Thyroid gland (tissue), 4 donors: ENCODE results near the gene PLXNA4. TPM values are rescaled to one million over a fixed set of nuclear protein-coding genes. Genes with fewer than 3 reads are reported as not detected.

Experiments used
- DNase-seq, 2 donors: peaks; one replicate each; pipeline ENCODE4 v3.0.0-alpha.2; 2019
- H3K27ac ChIP-seq, 3 donors: fragments of 200-600 bp; sonication (generic); 1 replicate in 2 of 3; 2 replicates in 1 of 3; pipeline ENCODE4 v1.5.1; 2016 to 2019; ENCODE audit warnings: mild to moderate bottlenecking in 1 of 3, moderate library complexity in 1 of 3
- H3K27me3 ChIP-seq: fragments of 200-600 bp; sonication (generic); one replicate; pipeline ENCODE4 v1.5.1; 2019
- H3K36me3 ChIP-seq, 2 donors: fragments of 200-600 bp; sonication (generic); one replicate each; pipeline ENCODE4 v1.5.1; 2016 to 2019
- H3K4me1 ChIP-seq, 2 donors: fragments of 200-600 bp; sonication (generic); one replicate each; pipeline ENCODE4 v1.5.1; 2017 to 2019
- H3K4me3 ChIP-seq, 3 donors: fragments of 200-600 bp; sonication (generic); replicated peaks in 1 of 3; 1 replicate in 2 of 3; 2 replicates in 1 of 3; pipeline ENCODE4 v1.5.1; 2016; ENCODE audit warnings: mild to moderate bottlenecking in 1 of 3
- H3K9me3 ChIP-seq: fragments of 200-600 bp; sonication (generic); one replicate; pipeline ENCODE4 v1.5.1; 2017
- CTCF ChIP-seq, 6 experiments: fragments of 200-600 bp in 3 of 6; fragments of 450-650 bp in 3 of 6; sonication (generic) in 3 of 6; IDR thresholded peaks; one replicate each; pipeline ENCODE4 v1.5.1; 2016 to 2019; ENCODE audit warnings: antibody characterized with exemption in 6 of 6, mild to moderate bottlenecking in 2 of 6, inconsistent platforms in 1 of 6, moderate library complexity in 1 of 6
- POLR2A ChIP-seq, 2 donors: fragments of 450-650 bp; IDR thresholded peaks; one replicate each; pipeline ENCODE4 v1.6.1; 2017; ENCODE audit warnings: antibody characterized with exemption in 2 of 2, mild to moderate bottlenecking in 2 of 2, moderate library complexity in 1 of 2
- WGBS, 2 donors: methylation state at CpG; one replicate each; pipeline ENCODE4 v1.1.5; 2017; 5-methylcytosine and 5-hydroxymethylcytosine counted together
- intact Hi-C: fragments of 100-400 bp; cut with DNase I; formaldehyde crosslinking; loops from one replicate; pipeline ENCODE4 v1.15.1; 2023
- total RNA-seq, 4 donors: library from RNA; depleted of rRNA; stranded (reverse); fragments of >200 nt; gene quantifications; one replicate each; pipeline ENCODE4 v1.2.3, GENCODE V29; 2016

Gene PLXNA4
- total RNA-seq, 4 donors from 2014 or later = 1.3 to 8.3 (median 2.4) TPM

GRCh38 chr7:132352800-132353199 is 223.5 kb downstream of the PLXNA4 start:
- H3K4me1 ChIP-seq = peaks cover 0 to 10% of the 10 kb centered on the region in 2 donors
- intact Hi-C loops = no loop called here

GRCh38 chr7:132351954-132352499 is 224.2 kb downstream of the PLXNA4 start:
- H3K36me3 ChIP-seq = no peaks in the 10 kb centered on the region
- TF ChIP-seq POLR2A (IDR thresholded peaks at IDR 0.05) (no peak), CTCF (IDR thresholded peaks at IDR 0.05) (no peak)
- no peak overlapping the region for H3K27ac ChIP-seq
- no peak for DNase-seq
- 56 to 68% methylated on average over 12 of the region's 12 CpGs for WGBS, 2 donors
- H3K27me3 ChIP-seq = no peaks in the 10 kb centered on the region
- H3K4me1 ChIP-seq = peaks cover 0 to 6% of the 10 kb centered on the region in 2 donors
- intact Hi-C loops = no loop called here
- no peaks in the 10 kb centered on the region for H3K9me3 ChIP-seq
- H3K4me3 ChIP-seq = no peak overlapping the region

More at GRCh38 chr7:132352800-132353199, 223.5 kb downstream of the PLXNA4 start:
- no peaks in the 10 kb centered on the region for H3K9me3 ChIP-seq
- 61 to 66% methylated on average over 6 of the region's 6 CpGs for WGBS, 2 donors
- H3K36me3 ChIP-seq = no peaks in the 10 kb centered on the region
- TF ChIP-seq CTCF (IDR thresholded peaks at IDR 0.05) (no peak), POLR2A (IDR thresholded peaks at IDR 0.05) (no peak)
- H3K4me3 ChIP-seq = no peak overlapping the region
- no peaks in the 10 kb centered on the region for H3K27me3 ChIP-seq
- DNase-seq = no peak
- H3K27ac ChIP-seq = no peak overlapping the region

GRCh38 chr7:132350741-132351140 is 225.5 kb downstream of the PLXNA4 start:
- Histone ChIP-seq H3K27me3 (no peaks in the 10 kb centered on the region), H3K27ac (no peak overlapping the region), H3K4me1 (no peaks in the 10 kb centered on the region), H3K4me3 (no peak overlapping the region), H3K9me3 (no peaks in the 10 kb centered on the region), H3K36me3 (no peaks in the 10 kb centered on the region)
- TF ChIP-seq POLR2A (IDR thresholded peaks at IDR 0.05) = no peak
- intact Hi-C loops = no loop called here
- no peak for DNase-seq

- no peaks in the 10 kb centered on the region for H3K27me3 ChIP-seq
- TF ChIP-seq POLR2A (IDR thresholded peaks at IDR 0.05) = no peak
- TF ChIP-seq CTCF (IDR thresholded peaks at IDR 0.05) = no peak
- no peak overlapping the region for H3K27ac ChIP-seq
- H3K4me1 ChIP-seq = no peaks in the 10 kb centered on the region
- no peak overlapping the region for H3K4me3 ChIP-seq
- no peaks in the 10 kb centered on the region for H3K36me3 ChIP-seq
- intact Hi-C loops = no loop called here
- no peaks in the 10 kb centered on the region for H3K9me3 ChIP-seq
- DNase-seq = no peak
- 71 to 82% methylated on average over 3 of the region's 3 CpGs for WGBS, 2 donors
Observed at GRCh38 chr7:132349075-132349474, 227.2 kb downstream of the PLXNA4 start.

GRCh38 chr7:132348341-132348740 is 227.9 kb downstream of the PLXNA4 start:
- Histone ChIP-seq H3K36me3 (no peaks in the 10 kb centered on the region), H3K9me3 (no peaks in the 10 kb centered on the region), H3K4me1 (no peaks in the 10 kb centered on the region), H3K27ac (no peak overlapping the region), H3K4me3 (no peak overlapping the region), H3K27me3 (no peaks in the 10 kb centered on the region)
- TF ChIP-seq POLR2A (IDR thresholded peaks at IDR 0.05) (no peak), CTCF (IDR thresholded peaks at IDR 0.05) (no peak)
- 83 to 88% methylated on average over 4 of the region's 4 CpGs for WGBS, 2 donors
- intact Hi-C loops = no loop called here
- DNase-seq = no peak

- H3K36me3 ChIP-seq = no peaks in the 10 kb centered on the region
- no peaks in the 10 kb centered on the region for H3K4me1 ChIP-seq
- no peak overlapping the region for H3K4me3 ChIP-seq
- 90 to 92% methylated on average over 3 of the region's 3 CpGs for WGBS, 2 donors
- no peaks in the 10 kb centered on the region for H3K9me3 ChIP-seq
- intact Hi-C loops = no loop called here
- no peak for DNase-seq
- H3K27ac ChIP-seq = no peak overlapping the region
- H3K27me3 ChIP-seq = no peaks in the 10 kb centered on the region
- no peak for TF ChIP-seq POLR2A (IDR thresholded peaks at IDR 0.05)
- no peak for TF ChIP-seq CTCF (IDR thresholded peaks at IDR 0.05)
Observed at GRCh38 chr7:132347858-132348257, 228.4 kb downstream of the PLXNA4 start.
